Loucy (cell line): Measurements from ENCODE around the gene PSMD11.

ENCODE experiments used
- EZH2phosphoT487 ChIP-seq: fragments of 200-600 bp; IDR thresholded peaks from 2 replicates; pipeline ENCODE4 v1.6.1; 2018; ENCODE audit warnings: antibody characterized with exemption, mild to moderate bottlenecking, moderate library complexity, borderline replicate concordance
- TF ChIP-seq, protein P1 (sequence below): fragments of 200-600 bp; sonication (generic); conservative IDR thresholded peaks from 2 replicates; pipeline ENCODE4 v1.5.1; 2014; ENCODE audit warnings: mild to moderate bottlenecking, antibody characterized with exemption, low read length

DNA sequence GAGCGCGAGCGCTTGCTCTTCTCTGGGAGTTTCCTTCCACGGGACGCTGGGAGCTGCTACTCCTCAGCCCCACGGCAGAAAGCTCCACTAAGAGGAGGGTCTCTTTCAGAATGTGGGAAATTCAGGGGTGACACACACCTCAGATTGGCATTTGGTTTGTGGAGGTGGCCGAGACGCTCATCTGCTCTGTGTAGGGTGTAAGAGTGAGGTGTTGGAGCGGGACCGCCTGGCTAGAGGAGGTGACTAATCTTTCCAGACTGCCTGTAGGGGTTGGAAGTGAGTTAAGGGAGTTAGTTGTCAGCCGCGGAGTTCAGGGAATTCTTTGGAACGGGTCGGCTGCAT, 735 bp downstream of the PSMD11 start:
- no peak for TF ChIP-seq EZH2phosphoT487
- TF ChIP-seq, protein P1, sequence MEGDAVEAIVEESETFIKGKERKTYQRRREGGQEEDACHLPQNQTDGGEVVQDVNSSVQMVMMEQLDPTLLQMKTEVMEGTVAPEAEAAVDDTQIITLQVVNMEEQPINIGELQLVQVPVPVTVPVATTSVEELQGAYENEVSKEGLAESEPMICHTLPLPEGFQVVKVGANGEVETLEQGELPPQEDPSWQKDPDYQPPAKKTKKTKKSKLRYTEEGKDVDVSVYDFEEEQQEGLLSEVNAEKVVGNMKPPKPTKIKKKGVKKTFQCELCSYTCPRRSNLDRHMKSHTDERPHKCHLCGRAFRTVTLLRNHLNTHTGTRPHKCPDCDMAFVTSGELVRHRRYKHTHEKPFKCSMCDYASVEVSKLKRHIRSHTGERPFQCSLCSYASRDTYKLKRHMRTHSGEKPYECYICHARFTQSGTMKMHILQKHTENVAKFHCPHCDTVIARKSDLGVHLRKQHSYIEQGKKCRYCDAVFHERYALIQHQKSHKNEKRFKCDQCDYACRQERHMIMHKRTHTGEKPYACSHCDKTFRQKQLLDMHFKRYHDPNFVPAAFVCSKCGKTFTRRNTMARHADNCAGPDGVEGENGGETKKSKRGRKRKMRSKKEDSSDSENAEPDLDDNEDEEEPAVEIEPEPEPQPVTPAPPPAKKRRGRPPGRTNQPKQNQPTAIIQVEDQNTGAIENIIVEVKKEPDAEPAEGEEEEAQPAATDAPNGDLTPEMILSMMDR: no peak
